Activated CD8-positive, alpha-beta memory T cell treated with anti-CD3 and anti-CD28 coated beads for 36 hours (primary cell): ENCODE results near the gene ADAD2. TPM values are rescaled to one million over a fixed set of nuclear protein-coding genes. Genes with fewer than 3 reads are reported as not detected.

ENCODE experiments used
- CTCF ChIA-PET: fragments of 350-600 bp; sonication (Branson Sonifier 250); formaldehyde crosslinking; loops from one replicate; lab custom pipeline; 2021; ENCODE audit warnings: antibody characterized with exemption; lab: Charles Lee
- POLR2A ChIA-PET: fragments of 350-600 bp; sonication (Branson Sonifier 250); formaldehyde crosslinking; loops from one replicate; lab custom pipeline; 2021; ENCODE audit warnings: antibody characterized with exemption; lab: Charles Lee
- total RNA-seq, 2 experiments: library from RNA; stranded (reverse); gene quantifications; one replicate each; pipeline ENCODE4 v1.2.3, GENCODE V29; 2021

Gene ADAD2
- total RNA-seq, 2 experiments from 2014 or later, result 0.17 TPM; not detected in 1

GRCh38 chr16:84236671-84237070 is 45.7 kb downstream of the ADAD2 start:
- ChIA-PET POLR2A (no interaction called here), CTCF (no interaction called here)

GRCh38 chr16:84237994-84238750 is 47.2 kb downstream of the ADAD2 start:
- CTCF ChIA-PET, result no interaction called here

GRCh38 chr16:84239141-84239769 is 48.3 kb downstream of the ADAD2 start:
- ChIA-PET CTCF (no interaction called here), POLR2A (no interaction called here)

More at GRCh38 chr16:84237994-84238750, 47.2 kb downstream of the ADAD2 start:
- POLR2A ChIA-PET, result no interaction called here

GRCh38 chr16:84239909-84240308 is 49.0 kb downstream of the ADAD2 start, which contains the start of gene KCNG4:
Gene KCNG4 (minus strand): TSS chr16:84240012. CDS start chr16:84237485, 2,527 bp downstream.
- POLR2A ChIA-PET, result no interaction called here

GRCh38 chr16:84240455-84240854 is 49.5 kb downstream of the ADAD2 start:
- ChIA-PET POLR2A (no interaction called here), CTCF (no interaction called here)

More at GRCh38 chr16:84239909-84240308, 49.0 kb downstream of the ADAD2 start, which contains the start of gene KCNG4:
- CTCF ChIA-PET, result no interaction called here

GRCh38 chr16:84241778-84242177 is 50.8 kb downstream of the ADAD2 start:
- ChIA-PET POLR2A (no interaction called here), CTCF (no interaction called here)

GRCh38 chr16:84242839-84243238 is 51.9 kb downstream of the ADAD2 start:
- ChIA-PET CTCF (interaction anchor here (0.6 kb wide), 1 partner anchor 10 kb away, joined by 3 read pairs; no protein-coding TSS in a partner anchor), POLR2A (no interaction called here)

- CTCF ChIA-PET, result no interaction called here
- POLR2A ChIA-PET, result no interaction called here
These were observed 52.8 kb downstream of the ADAD2 start for GRCh38 chr16:84243732-84244131.

- ChIA-PET CTCF (interaction anchor here (0.5 kb wide), 1 partner anchor 76 kb away, joined by 4 read pairs; no protein-coding TSS in a partner anchor), POLR2A (no interaction called here)
These were observed 53.8 kb downstream of the ADAD2 start for GRCh38 chr16:84244728-84245127.

- CTCF ChIA-PET, result no interaction called here
- POLR2A ChIA-PET, result no interaction called here
These were observed 55.2 kb downstream of the ADAD2 start for GRCh38 chr16:84245956-84246678.

GRCh38 chr16:84246679-84247077 is 55.7 kb downstream of the ADAD2 start:
- ChIA-PET POLR2A (no interaction called here), CTCF (no interaction called here)

Other genes starting within 250 kb of the ADAD2 start
- under 1 TPM; 0.65 to 0.71 TPM for gene OSGIN1, start 237.9 kb upstream of the ADAD2 start, total RNA-seq
- not detected for gene NECAB2, start 222.9 kb upstream of the ADAD2 start, total RNA-seq
- not detected for gene SLC38A8, start 148.4 kb upstream of the ADAD2 start, total RNA-seq
- 10 to 100 TPM; 36.8 to 38.5 TPM for gene MBTPS1, start 74.2 kb upstream of the ADAD2 start, total RNA-seq
- gene HSDL1, start 46.0 kb upstream of the ADAD2 start, total RNA-seq, result 10 to 100 TPM; 15.1 to 16.5 TPM
- gene DNAAF1, start 45.8 kb upstream of the ADAD2 start, total RNA-seq, result under 1 TPM in 1 of 2 experiments, not detected in 1; 0.25 TPM
- gene TAF1C, start 4.1 kb upstream of the ADAD2 start, total RNA-seq, result 10 to 100 TPM; 48.3 to 51.2 TPM
- not detected for gene KCNG4, start 48.9 kb downstream of the ADAD2 start, total RNA-seq
- not detected for gene WFDC1, start 103.7 kb downstream of the ADAD2 start, total RNA-seq
- gene ATP2C2, start 177.4 kb downstream of the ADAD2 start, total RNA-seq, result not detected